Transverse colon (tissue), 4 donors: ENCODE data around the gene SDHC. TPM values are rescaled to one million over a fixed set of nuclear protein-coding genes. Genes with fewer than 3 reads are reported as not detected.

ENCODE experiments used
- DNase-seq: peaks from one replicate; pipeline ENCODE4 v3.0.0-alpha.2; 2019
- H3K27ac ChIP-seq, 4 donors: fragments of 200-600 bp; sonication (generic); 2 replicates each; pipeline ENCODE4 v1.5.1; 2016 to 2018; ENCODE audit warnings: inconsistent platforms in 4 of 4
- H3K27me3 ChIP-seq: fragments of 200-600 bp; sonication (generic); 2 replicates; pipeline ENCODE4 v1.5.1; 2017; ENCODE audit warnings: inconsistent platforms
- H3K36me3 ChIP-seq, 4 donors: fragments of 200-600 bp; sonication (generic); 2 replicates each; pipeline ENCODE4 v1.5.1; 2017 to 2019; ENCODE audit warnings: inconsistent platforms in 4 of 4
- H3K4me1 ChIP-seq, 4 donors: fragments of 200-600 bp; sonication (generic); 2 replicates each; pipeline ENCODE4 v1.5.1; 2017 to 2020; ENCODE audit warnings: inconsistent platforms in 4 of 4
- H3K4me3 ChIP-seq, 4 donors: fragments of 200-600 bp; sonication (generic); 1 replicate in 1 of 4; 2 replicates in 3 of 4; pipeline versions ENCODE4 v1.5.1 to v1.6.1; 2017 to 2019; ENCODE audit warnings: inconsistent platforms in 4 of 4
- H3K9me3 ChIP-seq, 2 donors: fragments of 200-600 bp; sonication (generic); 2 replicates each; pipeline ENCODE4 v1.5.1; 2017 to 2019; ENCODE audit warnings: inconsistent platforms in 2 of 2
- EP300 ChIP-seq: sonication (generic); formaldehyde crosslinking; IDR thresholded peaks from one replicate; pipeline ENCODE4 v1.6.1; 2017; ENCODE audit warnings: antibody characterized with exemption, low read depth
- POLR2A ChIP-seq: fragments of 450-650 bp; IDR thresholded peaks from one replicate; pipeline ENCODE4 v1.6.1; 2016; ENCODE audit warnings: antibody characterized with exemption, mild to moderate bottlenecking, moderate library complexity
- POLR2AphosphoS5 ChIP-seq, 3 donors: sonication (generic); formaldehyde crosslinking; IDR thresholded peaks; one replicate each; pipeline ENCODE4 v1.6.1; 2016; ENCODE audit warnings: antibody characterized with exemption in 3 of 3
- WGBS, 2 donors: methylation state at CpG; one replicate each; pipeline ENCODE4 v1.1.5; 2018; ENCODE audit warnings: low coverage in 1 of 2; 5-methylcytosine and 5-hydroxymethylcytosine counted together
- in situ Hi-C, 4 donors: fragments of 200-750 bp; cut with MboI; loops; one replicate each; pipeline versions ENCODE4 v1.15.0 to v1.15.1; 2017; ENCODE audit warnings: low sequenced_read_pairs in 3 of 4, low pct_ligation_motif_present in 1 of 4, low pct_unique_long_range_greater_than_20kb in 1 of 4
- intact Hi-C: fragments of 100-400 bp; cut with DNase I; formaldehyde crosslinking; loops from one replicate; pipeline ENCODE4 v1.15.1; 2023; ENCODE audit warnings: low total_unique reads
- total RNA-seq, 4 donors: library from RNA; depleted of rRNA; stranded (reverse); fragments of >200 nt; gene quantifications; one replicate each; pipeline ENCODE4 v1.1.0, GENCODE V29; 2016
- TF ChIP-seq, protein P1 (sequence below), 5 experiments: fragments of 200-600 bp in 3 of 5; fragments of 450-650 bp in 2 of 5; sonication (generic) in 3 of 5; IDR thresholded peaks; 1 replicate in 2 of 5; 2 replicates in 3 of 5; pipeline ENCODE4 v1.5.1; 2016 to 2017; ENCODE audit warnings: antibody characterized with exemption in 5 of 5, inconsistent platforms in 3 of 5, mild to moderate bottlenecking in 2 of 5, moderate library complexity in 1 of 5

Gene SDHC
- total RNA-seq, 4 donors from 2014 or later: 32.1 to 223 (median 52.5) TPM

DNA sequence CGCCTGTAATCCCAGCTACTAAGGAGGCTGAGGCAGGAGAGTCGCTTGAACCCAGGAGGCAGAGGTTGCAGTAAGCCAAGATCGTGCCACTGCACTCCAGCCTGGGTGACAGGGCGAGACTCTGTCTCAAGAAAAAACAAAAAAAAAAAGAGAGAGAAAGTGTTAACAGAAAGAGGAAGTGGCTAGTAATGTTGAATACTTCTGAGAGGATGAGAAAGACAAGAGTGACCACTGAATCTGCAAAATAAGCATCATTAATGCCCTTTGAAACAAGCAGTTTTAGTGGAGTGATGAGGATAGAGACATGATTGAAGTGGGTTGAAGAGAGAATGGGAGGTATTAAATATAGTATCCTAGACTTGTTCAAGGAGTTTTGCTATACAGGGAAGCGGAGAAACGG, 16.1 kb upstream of the SDHC start:
- Histone ChIP-seq H3K36me3 (no peaks in the 10 kb centered on the region), H3K4me3 (no peak overlapping the region), H3K4me1 (no peaks in the 10 kb centered on the region), H3K9me3 (no peaks in the 10 kb centered on the region), H3K27me3 (no peaks in the 10 kb centered on the region), H3K27ac (no peak overlapping the region)
- no peak for DNase-seq
- TF ChIP-seq, protein P1, sequence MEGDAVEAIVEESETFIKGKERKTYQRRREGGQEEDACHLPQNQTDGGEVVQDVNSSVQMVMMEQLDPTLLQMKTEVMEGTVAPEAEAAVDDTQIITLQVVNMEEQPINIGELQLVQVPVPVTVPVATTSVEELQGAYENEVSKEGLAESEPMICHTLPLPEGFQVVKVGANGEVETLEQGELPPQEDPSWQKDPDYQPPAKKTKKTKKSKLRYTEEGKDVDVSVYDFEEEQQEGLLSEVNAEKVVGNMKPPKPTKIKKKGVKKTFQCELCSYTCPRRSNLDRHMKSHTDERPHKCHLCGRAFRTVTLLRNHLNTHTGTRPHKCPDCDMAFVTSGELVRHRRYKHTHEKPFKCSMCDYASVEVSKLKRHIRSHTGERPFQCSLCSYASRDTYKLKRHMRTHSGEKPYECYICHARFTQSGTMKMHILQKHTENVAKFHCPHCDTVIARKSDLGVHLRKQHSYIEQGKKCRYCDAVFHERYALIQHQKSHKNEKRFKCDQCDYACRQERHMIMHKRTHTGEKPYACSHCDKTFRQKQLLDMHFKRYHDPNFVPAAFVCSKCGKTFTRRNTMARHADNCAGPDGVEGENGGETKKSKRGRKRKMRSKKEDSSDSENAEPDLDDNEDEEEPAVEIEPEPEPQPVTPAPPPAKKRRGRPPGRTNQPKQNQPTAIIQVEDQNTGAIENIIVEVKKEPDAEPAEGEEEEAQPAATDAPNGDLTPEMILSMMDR (IDR thresholded peaks at IDR 0.05): no peak
- TF ChIP-seq EP300 (no peak), POLR2AphosphoS5 (IDR thresholded peaks at IDR 0.05) (no peak), POLR2A (no peak)
- in situ Hi-C loops: no loop called here
- 92 to 97% methylated on average over 4 to 6 of the region's 6 CpGs for WGBS, 2 donors
- intact Hi-C loops: no loop called here

DNA sequence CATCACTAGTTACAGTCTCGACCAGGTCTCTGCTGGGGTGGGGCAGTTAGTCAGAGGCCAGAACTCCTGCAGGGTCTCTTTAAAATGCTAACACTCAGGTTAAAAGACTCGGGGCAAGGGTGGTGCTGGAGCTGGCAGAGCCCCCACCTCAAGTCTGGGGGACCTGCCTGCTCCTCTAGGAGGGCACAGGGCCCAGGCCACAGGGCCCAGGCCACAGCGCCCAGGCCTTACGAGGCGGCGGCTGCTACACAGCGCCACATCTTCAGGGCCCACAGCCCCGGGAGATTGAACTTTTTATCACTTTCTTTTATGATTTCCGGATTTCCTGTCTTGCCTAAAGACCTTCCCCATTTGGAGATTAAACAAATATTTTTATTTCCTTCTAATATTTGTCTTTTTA, 14.8 kb upstream of the SDHC start:
- no peak for TF ChIP-seq EP300
- TF ChIP-seq POLR2A: no peak
- no peak for TF ChIP-seq POLR2AphosphoS5 (IDR thresholded peaks at IDR 0.05)
- TF ChIP-seq, protein P1 (IDR thresholded peaks at IDR 0.05): no peak
- H3K4me3 ChIP-seq: no peak overlapping the region
- H3K27me3 ChIP-seq: no peaks in the 10 kb centered on the region
- H3K27ac ChIP-seq: no peak overlapping the region
- no peaks in the 10 kb centered on the region for H3K9me3 ChIP-seq
- 70 to 100% methylated on average over 1 to 9 of the region's 9 CpGs for WGBS, 2 donors
- DNase-seq: no peak
- in situ Hi-C loops: no loop called here
- intact Hi-C loops: no loop called here
- H3K36me3 ChIP-seq: no peaks in the 10 kb centered on the region
- peaks cover 0 to 4% (median 2%) of the 10 kb centered on the region in 4 donors for H3K4me1 ChIP-seq

DNA sequence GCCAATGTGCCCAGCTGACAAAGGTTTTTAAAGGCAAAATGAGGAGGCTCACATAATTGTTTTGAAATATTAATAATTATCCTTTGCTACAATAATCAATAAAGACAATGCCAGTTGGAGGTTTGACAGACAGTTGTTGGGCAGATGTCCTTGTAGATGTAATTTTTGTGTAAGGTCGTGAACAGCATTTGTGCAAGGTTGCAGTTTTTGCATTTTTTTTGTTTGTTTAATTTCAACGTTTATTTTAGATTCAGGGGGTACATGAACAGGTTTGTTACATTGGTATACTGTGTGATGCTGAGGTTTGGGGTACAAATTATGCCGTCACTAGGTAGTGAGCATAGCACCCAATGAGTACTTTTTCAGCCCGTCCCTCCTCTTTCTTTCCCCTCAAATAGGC, 13.7 kb upstream of the SDHC start:
- peaks cover 10 to 16% (median 12%) of the 10 kb centered on the region in 4 donors for H3K4me1 ChIP-seq
- 91 to 98% methylated on average over 4 of the region's 4 CpGs for WGBS, 2 donors
- no peak for TF ChIP-seq EP300
- TF ChIP-seq POLR2AphosphoS5 (IDR thresholded peaks at IDR 0.05): no peak
- TF ChIP-seq, protein P1 (IDR thresholded peaks at IDR 0.05): no peak
- TF ChIP-seq POLR2A: no peak
- H3K4me3 ChIP-seq: no peak overlapping the region
- H3K36me3 ChIP-seq: no peaks in the 10 kb centered on the region
- intact Hi-C loops (no loop called here), in situ Hi-C loops (no loop called here)
- no peak for DNase-seq
- no peaks in the 10 kb centered on the region for H3K27me3 ChIP-seq
- no peaks in the 10 kb centered on the region for H3K9me3 ChIP-seq
- no peak overlapping the region for H3K27ac ChIP-seq

DNA sequence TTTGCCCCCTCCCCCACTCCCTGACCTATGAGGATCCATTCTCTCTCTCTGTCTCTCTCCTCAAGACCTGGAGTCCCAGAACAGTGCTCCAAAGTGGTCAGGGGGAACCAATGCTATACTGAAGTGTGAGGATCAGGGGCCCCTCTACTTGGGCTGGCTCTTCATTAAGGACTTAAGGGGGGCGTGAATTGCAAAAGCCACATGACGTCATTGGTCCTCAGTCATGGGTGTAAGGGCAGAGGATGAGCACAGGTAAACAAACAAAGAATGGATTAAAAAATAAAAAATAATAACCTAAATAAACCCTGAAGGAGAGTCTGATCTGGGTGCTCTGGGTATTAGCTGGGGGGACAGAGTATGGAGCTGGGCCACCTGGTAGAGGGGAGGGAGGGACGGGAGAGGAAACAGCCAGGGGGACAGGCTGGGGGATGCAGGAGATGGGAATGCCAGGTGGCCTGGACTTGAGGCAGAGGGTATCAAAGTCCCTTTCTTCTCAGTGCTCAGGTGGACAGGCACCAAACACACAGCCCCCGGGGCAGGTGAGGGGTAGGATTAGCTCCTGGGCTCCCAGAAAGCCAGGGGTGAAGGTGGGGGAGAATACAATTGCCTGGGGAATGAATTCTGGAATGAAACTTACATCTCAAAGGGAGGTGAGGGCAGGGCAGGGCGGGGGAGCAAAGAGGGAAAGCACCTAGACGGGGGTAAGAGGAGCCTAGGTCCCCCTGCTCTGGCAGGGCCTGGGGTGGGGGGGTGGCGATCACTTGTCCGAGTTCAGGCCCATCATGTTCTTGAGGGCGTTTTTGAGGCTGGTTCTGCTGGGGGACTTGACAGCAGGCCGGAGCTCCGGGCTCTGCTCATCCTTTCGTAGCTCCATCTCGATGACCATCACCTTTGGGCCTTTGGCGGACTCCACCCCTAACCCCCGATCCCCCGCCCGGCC, 9.0 kb upstream of the SDHC start:
- no peaks in the 10 kb centered on the region for H3K27me3 ChIP-seq
- in situ Hi-C loops: no loop called here
- intact Hi-C loops: no loop called here
- TF ChIP-seq EP300: no peak
- TF ChIP-seq POLR2AphosphoS5 (IDR thresholded peaks at IDR 0.05): no peak
- no peak for TF ChIP-seq POLR2A
- TF ChIP-seq, protein P1 (IDR thresholded peaks at IDR 0.05): no peak
- 11 to 29% methylated on average over 5 to 17 of the region's 17 CpGs for WGBS, 2 donors
- peak overlapping the region; percentile 54 to 85 (median 66) for H3K4me3 ChIP-seq
- peaks cover 11 to 24% (median 14%) of the 10 kb centered on the region in 4 donors for H3K4me1 ChIP-seq
- no peaks in the 10 kb centered on the region for H3K36me3 ChIP-seq
- no peaks in the 10 kb centered on the region for H3K9me3 ChIP-seq
- peak overlapping the region; percentile 69 to 77 (median 71) for H3K27ac ChIP-seq
- no peak for DNase-seq
